ENCODE results near the gene ELK1.
A peak's percentile ranks its signal among the peaks of the same experiment; 100 is the strongest.

Gene ELK1

DNA sequence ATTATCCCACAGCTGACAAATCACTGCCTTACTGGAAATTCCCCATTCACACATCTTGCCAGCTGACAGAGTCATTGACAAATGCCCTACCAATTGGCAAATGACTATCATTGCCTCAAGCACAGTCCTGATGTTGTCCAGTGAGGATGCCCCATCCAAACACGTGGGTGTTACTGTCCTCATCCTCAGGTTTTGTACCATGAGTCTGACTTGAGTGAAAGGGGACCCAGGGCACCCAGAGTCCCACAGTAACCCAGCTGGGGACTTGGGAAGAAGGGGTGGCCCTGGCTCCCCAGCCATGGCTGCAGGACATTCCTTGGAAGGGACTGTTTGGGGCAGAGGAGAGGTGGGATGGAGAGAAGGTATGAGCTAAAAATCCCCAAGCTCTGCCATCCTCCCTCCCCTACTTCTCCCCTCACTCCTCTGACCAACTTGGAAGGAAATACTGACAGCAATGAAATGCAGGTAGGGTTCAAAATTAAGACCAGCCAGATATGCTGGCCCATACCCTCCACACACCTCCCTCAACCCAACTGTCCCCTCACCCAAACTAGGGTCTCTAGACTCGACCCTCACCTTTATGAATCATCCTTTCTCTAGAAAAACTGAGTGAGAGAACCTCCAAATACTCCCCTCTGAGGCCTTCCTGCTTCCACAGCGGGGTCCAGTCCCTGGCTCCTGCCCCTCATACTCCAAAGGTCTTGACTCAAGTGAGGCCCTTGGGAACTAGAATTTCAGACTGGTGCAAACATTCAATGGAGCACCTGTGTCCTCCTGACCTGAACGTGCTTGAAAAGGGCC is 63.1 kb downstream of the ELK1 start:
- no peak overlapping the region for H3K4me3 ChIP-seq (replicated peaks; ENCODE audit: low read depth, low read length)
- DNase-seq (ENCODE audit: low read depth): peak; percentile 56
- TF ChIP-seq, protein P1, sequence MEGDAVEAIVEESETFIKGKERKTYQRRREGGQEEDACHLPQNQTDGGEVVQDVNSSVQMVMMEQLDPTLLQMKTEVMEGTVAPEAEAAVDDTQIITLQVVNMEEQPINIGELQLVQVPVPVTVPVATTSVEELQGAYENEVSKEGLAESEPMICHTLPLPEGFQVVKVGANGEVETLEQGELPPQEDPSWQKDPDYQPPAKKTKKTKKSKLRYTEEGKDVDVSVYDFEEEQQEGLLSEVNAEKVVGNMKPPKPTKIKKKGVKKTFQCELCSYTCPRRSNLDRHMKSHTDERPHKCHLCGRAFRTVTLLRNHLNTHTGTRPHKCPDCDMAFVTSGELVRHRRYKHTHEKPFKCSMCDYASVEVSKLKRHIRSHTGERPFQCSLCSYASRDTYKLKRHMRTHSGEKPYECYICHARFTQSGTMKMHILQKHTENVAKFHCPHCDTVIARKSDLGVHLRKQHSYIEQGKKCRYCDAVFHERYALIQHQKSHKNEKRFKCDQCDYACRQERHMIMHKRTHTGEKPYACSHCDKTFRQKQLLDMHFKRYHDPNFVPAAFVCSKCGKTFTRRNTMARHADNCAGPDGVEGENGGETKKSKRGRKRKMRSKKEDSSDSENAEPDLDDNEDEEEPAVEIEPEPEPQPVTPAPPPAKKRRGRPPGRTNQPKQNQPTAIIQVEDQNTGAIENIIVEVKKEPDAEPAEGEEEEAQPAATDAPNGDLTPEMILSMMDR (IDR thresholded peaks at IDR 0.05; ENCODE audit: low read length, missing control alignments): no peak

DNA sequence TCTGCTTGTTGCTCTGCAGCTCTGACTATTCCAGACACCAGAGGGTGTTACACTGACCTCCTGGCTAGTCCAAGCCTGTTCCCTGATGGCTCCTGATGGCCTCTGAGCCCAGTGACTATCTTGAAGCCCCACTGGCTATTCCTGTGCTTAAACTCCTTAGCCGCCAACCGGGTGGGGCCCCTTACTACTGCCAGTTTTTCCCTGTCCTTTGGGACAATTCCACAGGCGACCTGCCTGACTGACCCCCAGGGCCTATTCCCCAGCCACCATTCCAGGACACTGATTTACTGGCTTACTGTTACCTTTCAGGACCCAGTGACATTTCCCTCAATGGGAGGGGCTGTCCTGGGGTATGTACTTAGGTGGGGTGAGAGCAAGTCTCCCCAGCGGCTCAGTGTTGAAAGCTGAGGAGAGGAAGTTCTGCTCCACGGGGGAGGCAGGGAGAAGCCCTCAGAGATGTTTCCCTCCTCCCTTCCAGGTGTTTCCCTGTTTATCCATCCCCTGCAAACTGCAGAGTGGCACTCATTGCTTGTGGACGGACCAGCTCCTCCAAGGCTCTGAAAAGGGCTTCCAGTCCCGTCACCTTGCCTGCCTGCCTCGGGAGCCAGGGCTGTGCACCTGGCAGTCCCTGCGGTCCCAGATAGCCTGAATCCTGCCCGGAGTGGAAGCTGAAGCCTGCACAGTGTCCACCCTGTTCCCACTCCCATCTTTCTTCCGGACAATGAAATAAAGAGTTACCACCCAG is 64.1 kb downstream of the ELK1 start:
- TF ChIP-seq, protein P1 (IDR thresholded peaks at IDR 0.05; ENCODE audit: low read length, missing control alignments): no peak
- H3K4me3 ChIP-seq (replicated peaks; ENCODE audit: low read depth, low read length): peak overlapping the region; percentile 77
- DNase-seq (ENCODE audit: low read depth): no peak

All from fibroblast of pulmonary artery (primary cell).